Keratinocyte (primary cell): Measurements from ENCODE around the gene CCDC88B. TPM values are rescaled to one million over a fixed set of nuclear protein-coding genes. Genes with fewer than 3 reads are reported as not detected.

ENCODE experiments used
- DNase-seq: peaks from one replicate; pipeline ENCODE4 v3.0.0-alpha.2; 2011; ENCODE audit warnings: low read depth, missing footprints, low spot score
- FAIRE-seq: peaks from 2 replicates; lab custom pipeline; 2011; peaks lifted over from hg19 to GRCh38; lab: Jason Lieb, UNC
- H2AFZ ChIP-seq: 2 replicates; pipeline ENCODE4 v1.6.0; 2012; ENCODE audit warnings: low read length, control low read depth, inconsistent platforms; ENCODE audit not compliant: control insufficient read depth
- H3K27ac ChIP-seq: 2 replicates; pipeline ENCODE4 v1.5.1; 2011; ENCODE audit warnings: low read length; ENCODE audit not compliant: control insufficient read depth, insufficient read depth
- H3K27me3 ChIP-seq: 3 replicates; pipeline ENCODE4 v1.6.0; 2011; ENCODE audit warnings: low read length; ENCODE audit not compliant: control insufficient read depth, insufficient read depth; ENCODE audit errors: extremely low read depth
- H3K36me3 ChIP-seq, 2 experiments: 2 replicates in 1 of 2; 3 replicates in 1 of 2; pipeline ENCODE4 v1.5.1; 2011; ENCODE audit warnings: low read length in 2 of 2, mild to moderate bottlenecking in 1 of 2; ENCODE audit not compliant: control insufficient read depth in 2 of 2, insufficient read depth in 2 of 2; ENCODE audit errors: extremely low read depth in 1 of 2
- H3K4me1 ChIP-seq: 3 replicates; pipeline ENCODE4 v1.5.1; 2011; ENCODE audit warnings: low read length; ENCODE audit not compliant: control insufficient read depth, insufficient read depth; ENCODE audit errors: extremely low read depth
- H3K4me2 ChIP-seq: 3 replicates; pipeline ENCODE4 v1.6.0; 2011; ENCODE audit warnings: low read depth, low read length; ENCODE audit not compliant: control insufficient read depth, insufficient read depth; ENCODE audit errors: extremely low read depth
- H3K4me3 ChIP-seq, 3 experiments: fragments of 200-600 bp in 1 of 3; sonication (generic) in 1 of 3; 2 replicates in 2 of 3; 3 replicates in 1 of 3; pipeline ENCODE4 v1.5.1; 2011 to 2016; ENCODE audit warnings: low read length in 3 of 3, mild to moderate bottlenecking in 3 of 3, control low read depth in 2 of 3, inconsistent platforms in 1 of 3, low read depth in 1 of 3, mixed read lengths in 1 of 3, mixed run types in 1 of 3, moderate library complexity in 1 of 3; ENCODE audit not compliant: control insufficient read depth in 2 of 3, insufficient read depth in 2 of 3; ENCODE audit errors: extremely low read depth in 1 of 3
- H3K79me2 ChIP-seq: 2 replicates; pipeline ENCODE4 v1.6.0; 2012; ENCODE audit warnings: low read length; ENCODE audit not compliant: control insufficient read depth, insufficient read depth
- H3K9ac ChIP-seq: 3 replicates; pipeline ENCODE4 v1.6.0; 2011; ENCODE audit warnings: low read length; ENCODE audit not compliant: control insufficient read depth, insufficient read depth; ENCODE audit errors: extremely low read depth
- H3K9me1 ChIP-seq: 3 replicates; pipeline ENCODE4 v1.6.0; 2011; ENCODE audit warnings: low read length; ENCODE audit not compliant: control insufficient read depth, insufficient read depth; ENCODE audit errors: extremely low read depth
- H3K9me3 ChIP-seq: 2 replicates; pipeline ENCODE4 v1.5.1; 2012; ENCODE audit warnings: low read depth, low read length; ENCODE audit not compliant: control insufficient read depth
- H4K20me1 ChIP-seq: 3 replicates; pipeline ENCODE4 v1.6.0; 2011; ENCODE audit warnings: low read length; ENCODE audit not compliant: control insufficient read depth, insufficient read depth; ENCODE audit errors: extremely low read depth
- CTCF ChIP-seq, 3 experiments: IDR thresholded peaks in 1 of 3; conservative IDR thresholded peaks in 1 of 3; optimal IDR thresholded peaks in 1 of 3; 2 replicates in 2 of 3; 3 replicates in 1 of 3; pipeline versions ENCODE3 to v1.5.1; 2011; ENCODE audit warnings: low read length in 3 of 3, mild to moderate bottlenecking in 3 of 3, moderate library complexity in 2 of 3, control low read depth in 1 of 3, inconsistent platforms in 1 of 3; ENCODE audit not compliant: insufficient read depth in 2 of 3; ENCODE audit errors: extremely low read depth in 1 of 3
- EZH2 ChIP-seq: IDR thresholded peaks from one replicate; pipeline ENCODE4 v1.6.1; 2012; ENCODE audit warnings: inconsistent platforms, mild to moderate bottlenecking, low read length, moderate library complexity
- dilution Hi-C: fragments of 300-500 bp; cut with MboI; formaldehyde crosslinking; loops from one replicate; pipeline ENCODE4 v1.7.0; 2020; ENCODE audit warnings: low sequenced_read_pairs; ENCODE audit not compliant: extremely low pct_ligation_motif_present
- polyA plus RNA-seq, 5 experiments: library from polyadenylated mRNA; depleted of rRNA in 3 of 5; stranded (reverse) in 3 of 5; stranded (forward) in 1 of 5; unstranded in 1 of 5; fragments of >200 nt; gene quantifications; 1 replicate in 1 of 5; 2 replicates in 3 of 5; 3 replicates in 1 of 5; pipeline versions ENCODE4 v1.2.1 to v1.2.3, GENCODE V29; 2011 to 2012; ENCODE audit warnings: missing spikeins in 2 of 5, low read depth in 1 of 5, low replicate concordance in 1 of 5

CCDC88B gene
- polyA plus RNA-seq, 1 donor (not counting 4 experiments of a cell fraction or from before 2014, with no cell fraction given): 3.7 TPM

- FAIRE-seq: peak; percentile 26
Observed at GRCh38 chr11:64379160-64379559, 39.2 kb downstream of the CCDC88B start.

GRCh38 chr11:64379817-64380709 lies 40.1 kb downstream of the CCDC88B start:
- TF ChIP-seq EZH2 (no peak), CTCF (optimal IDR thresholded peaks at IDR 0.05 in 1 of 3, IDR thresholded peaks at IDR 0.05 in 1 of 3, conservative IDR thresholded peaks at IDR 0.05 in 1 of 3; ENCODE audit: extremely low read depth in 1 of 3, insufficient read depth in 2 of 3, low read length in 3 of 3) (no peak)
- no peaks in the 10 kb centered on the region for H3K36me3 ChIP-seq
- H2AFZ ChIP-seq: no peak overlapping the region
- H3K9me1 ChIP-seq: no peaks in the 10 kb centered on the region
- H3K9me3 ChIP-seq: no peaks in the 10 kb centered on the region
- no peak overlapping the region for H3K27ac ChIP-seq
- no peak overlapping the region for H3K4me3 ChIP-seq
- no peak overlapping the region for H3K9ac ChIP-seq
- H3K4me1 ChIP-seq: peaks cover 16% of the 10 kb centered on the region
- no peaks in the 10 kb centered on the region for H3K79me2 ChIP-seq
- no peak overlapping the region for H3K4me2 ChIP-seq
- no peaks in the 10 kb centered on the region for H4K20me1 ChIP-seq
- dilution Hi-C loops: no loop called here
- FAIRE-seq (no peak), DNase-seq (no peak)
- H3K27me3 ChIP-seq: peaks cover 14% of the 10 kb centered on the region

More at GRCh38 chr11:64379160-64379559, 39.2 kb downstream of the CCDC88B start:
- Histone ChIP-seq H3K9me3 (no peaks in the 10 kb centered on the region), H4K20me1 (no peaks in the 10 kb centered on the region), H3K27ac (no peak overlapping the region), H3K4me1 (peaks cover 16% of the 10 kb centered on the region), H3K4me2 (peak overlapping the region; percentile 64), H3K9ac (no peak overlapping the region), H3K79me2 (no peaks in the 10 kb centered on the region), H2AFZ (peak overlapping the region; percentile 47), H3K27me3 (peaks cover 9% of the 10 kb centered on the region), H3K4me3 (peak overlapping the region in 1 of 3 experiments; percentile 5), H3K36me3 (no peaks in the 10 kb centered on the region), H3K9me1 (no peaks in the 10 kb centered on the region)
- DNase-seq: no peak
- no peak for TF ChIP-seq CTCF (optimal IDR thresholded peaks at IDR 0.05 in 1 of 3, IDR thresholded peaks at IDR 0.05 in 1 of 3, conservative IDR thresholded peaks at IDR 0.05 in 1 of 3; ENCODE audit: extremely low read depth in 1 of 3, insufficient read depth in 2 of 3, low read length in 3 of 3)
- no peak for TF ChIP-seq EZH2
- dilution Hi-C loops: no loop called here
